Stimulated activated CD8-positive, alpha-beta memory T cell treated with anti-CD3 and anti-CD28 coated beads, Interleukin-7, amount 100 ng/mL, for 24 hours (primary cell): ENCODE data around the gene MYO1C.
"Not testable (repeated sequence)": the region's sequence is repeated elsewhere in the genome, so short reads cannot be mapped to it uniquely, and the experiment has no call there.

ENCODE experiments used
- DNase-seq: peaks from one replicate; pipeline ENCODE4 v3.0.0-alpha.2; 2020; ENCODE audit warnings: low read depth

The MYO1C gene

DNA sequence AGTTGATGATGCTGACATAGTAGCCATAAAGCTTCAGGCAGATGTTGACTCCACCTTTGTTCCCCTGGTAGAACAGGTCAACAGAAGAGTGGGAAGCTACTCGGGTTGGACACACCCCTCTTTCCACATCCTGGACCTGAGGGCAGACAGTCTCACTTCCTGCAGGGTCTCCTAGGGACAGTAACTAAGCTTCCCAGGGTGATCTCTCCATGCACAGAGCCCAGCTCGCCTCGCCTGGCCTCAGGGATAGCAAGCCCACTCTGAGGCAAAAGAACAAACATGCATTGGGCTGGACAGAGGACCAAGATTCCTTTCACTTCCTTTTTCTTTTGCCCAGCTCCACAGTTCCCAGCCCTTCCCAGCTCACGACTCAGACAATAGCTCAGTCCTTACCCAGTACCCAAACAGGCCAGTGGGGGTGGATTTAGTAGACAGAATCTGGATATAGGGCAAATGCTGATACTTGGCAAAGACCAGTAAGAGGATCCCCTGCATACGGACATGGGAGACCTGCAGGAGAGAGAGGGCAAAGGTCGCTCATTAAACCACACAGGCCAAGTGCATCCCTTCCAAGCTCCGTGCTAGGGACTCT is 16.9 kb upstream of the MYO1C start:
- no peak for DNase-seq

DNA sequence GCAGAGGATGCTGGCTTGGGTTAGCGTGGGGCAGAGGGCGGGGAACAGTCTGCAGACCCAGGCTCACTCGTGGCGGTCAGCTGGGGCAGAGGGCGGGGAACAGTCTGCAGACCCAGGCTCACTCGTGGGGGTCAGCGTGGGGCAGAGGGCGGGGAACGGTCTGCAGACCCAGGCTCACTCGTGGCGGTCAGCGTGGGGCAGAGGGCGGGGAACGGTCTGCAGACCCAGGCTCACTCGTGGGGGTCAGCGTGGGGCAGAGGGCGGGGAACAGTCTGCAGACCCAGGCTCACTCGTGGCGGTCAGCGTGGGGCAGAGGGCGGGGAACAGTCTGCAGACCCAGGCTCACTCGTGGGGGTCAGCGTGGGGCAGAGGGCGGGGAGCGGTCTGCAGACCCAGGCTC is 16.2 kb upstream of the MYO1C start:
- not testable (repeated sequence) for DNase-seq

DNA sequence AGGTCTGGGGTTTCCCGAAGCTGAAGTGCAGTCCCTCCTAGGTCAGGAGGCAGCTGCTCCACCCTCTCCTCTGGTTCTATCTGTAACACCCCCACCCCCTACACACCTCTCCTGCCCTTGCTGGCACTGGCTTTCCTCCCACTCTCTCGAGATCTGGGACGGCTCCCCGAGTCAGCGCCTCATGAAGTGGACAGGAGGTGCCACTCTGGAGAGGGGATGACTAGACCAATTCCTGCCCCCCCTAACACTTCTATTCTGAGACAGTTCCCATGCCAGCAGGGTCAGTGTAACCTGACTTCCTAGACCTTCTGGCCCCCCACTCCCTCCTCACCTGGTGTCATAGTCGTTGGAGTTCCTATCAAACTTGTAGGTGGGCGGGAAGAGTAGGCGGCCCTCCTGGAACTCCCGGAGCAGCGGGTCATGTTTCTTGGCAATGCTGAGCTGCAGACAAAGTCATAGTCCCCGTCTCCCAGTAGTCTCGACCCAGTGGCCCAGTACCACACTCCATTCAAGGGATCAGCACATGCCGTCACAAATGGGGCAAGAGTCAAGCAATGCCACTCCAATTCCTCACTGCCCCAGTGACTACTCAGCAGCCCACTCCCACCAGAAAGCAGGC is 14.3 kb upstream of the MYO1C start:
- no peak for DNase-seq

- DNase-seq: no peak
Observed at GRCh38 chr17:1505586-1505985, 13.1 kb upstream of the MYO1C start.

GRCh38 chr17:1504866-1505265 is 12.4 kb upstream of the MYO1C start:
- DNase-seq: no peak

DNA sequence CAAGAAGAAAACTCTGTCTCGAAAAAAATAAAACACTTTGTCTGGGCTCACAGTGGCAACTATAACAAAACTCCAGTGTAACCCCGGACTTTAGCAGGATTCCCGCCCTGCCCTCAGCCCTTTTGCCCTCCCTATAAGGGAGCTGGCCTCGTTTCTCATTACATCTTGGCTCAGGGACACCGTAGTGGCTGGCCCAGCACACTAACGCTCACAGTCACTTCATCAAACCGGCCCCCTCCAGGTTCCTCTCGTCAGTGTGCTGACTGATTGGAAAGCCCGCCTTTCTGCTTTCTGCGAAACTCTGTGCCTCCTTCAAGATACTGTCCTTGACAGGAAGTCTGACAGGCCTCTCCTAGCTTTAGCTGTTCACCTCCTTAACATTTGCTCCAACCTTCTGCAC is 11.2 kb upstream of the MYO1C start:
- no peak for DNase-seq

GRCh38 chr17:1498869-1499268 is 6.4 kb upstream of the MYO1C start:
- DNase-seq: no peak

DNA sequence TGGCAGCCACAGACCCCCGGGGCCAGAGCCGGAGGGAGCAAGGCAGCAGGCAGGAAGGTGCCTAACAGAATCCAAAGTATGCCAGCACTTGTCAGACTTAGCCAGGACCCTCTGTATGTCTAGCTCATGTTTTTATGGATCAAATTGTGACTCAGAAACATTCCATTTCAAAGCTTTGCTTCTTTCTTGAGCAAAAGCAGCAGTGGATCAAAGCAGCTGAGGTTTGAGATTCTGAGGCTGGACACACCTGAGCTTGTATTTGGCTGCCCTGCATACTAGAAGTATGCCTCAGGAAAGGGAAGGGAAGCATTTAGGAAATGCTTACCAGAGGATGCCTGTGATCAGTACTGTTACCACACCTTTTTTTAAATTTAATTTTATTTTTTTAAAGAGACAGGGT is 5.7 kb upstream of the MYO1C start:
- DNase-seq: no peak

DNA sequence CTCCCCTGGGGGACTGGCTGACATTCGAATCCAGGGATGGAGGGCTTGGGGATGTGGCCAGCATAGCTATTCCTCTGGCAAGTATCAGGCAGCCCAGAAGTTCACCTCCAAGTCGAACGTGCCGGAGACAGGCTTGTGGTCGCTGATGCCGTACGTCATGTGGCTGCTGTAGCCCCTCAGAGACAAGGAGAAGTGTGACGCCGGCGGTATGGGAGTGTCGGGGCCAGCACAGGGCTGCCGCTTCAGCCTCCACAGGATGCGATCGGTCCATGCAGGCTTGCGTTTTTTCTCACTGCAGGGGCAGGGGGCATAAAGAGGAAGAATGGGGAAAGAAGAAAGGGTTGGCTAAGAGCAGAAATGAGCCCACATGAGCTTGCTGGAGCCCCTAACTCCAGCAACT is 5.3 kb upstream of the MYO1C start:
- no peak for DNase-seq

DNA sequence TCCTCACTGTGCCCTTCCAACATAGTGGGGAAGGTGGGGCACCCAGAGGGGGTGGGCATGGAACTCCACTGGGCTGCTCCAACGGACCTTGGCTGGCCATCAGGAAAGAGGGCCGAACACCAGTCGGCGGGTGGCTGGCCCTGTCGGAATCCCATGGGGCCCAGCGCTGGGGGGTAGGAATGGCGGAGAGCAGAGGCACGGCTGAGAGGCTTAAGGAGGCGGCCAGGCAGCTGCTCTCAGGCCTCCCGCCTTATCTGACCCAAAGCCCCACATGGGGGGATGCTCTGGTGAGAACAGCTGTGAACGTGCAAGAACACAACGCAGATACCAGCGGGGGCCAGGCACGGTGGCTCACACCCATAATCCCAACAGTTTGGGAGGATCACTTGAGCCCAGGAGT is 4.4 kb upstream of the MYO1C start:
- DNase-seq: no peak

DNA sequence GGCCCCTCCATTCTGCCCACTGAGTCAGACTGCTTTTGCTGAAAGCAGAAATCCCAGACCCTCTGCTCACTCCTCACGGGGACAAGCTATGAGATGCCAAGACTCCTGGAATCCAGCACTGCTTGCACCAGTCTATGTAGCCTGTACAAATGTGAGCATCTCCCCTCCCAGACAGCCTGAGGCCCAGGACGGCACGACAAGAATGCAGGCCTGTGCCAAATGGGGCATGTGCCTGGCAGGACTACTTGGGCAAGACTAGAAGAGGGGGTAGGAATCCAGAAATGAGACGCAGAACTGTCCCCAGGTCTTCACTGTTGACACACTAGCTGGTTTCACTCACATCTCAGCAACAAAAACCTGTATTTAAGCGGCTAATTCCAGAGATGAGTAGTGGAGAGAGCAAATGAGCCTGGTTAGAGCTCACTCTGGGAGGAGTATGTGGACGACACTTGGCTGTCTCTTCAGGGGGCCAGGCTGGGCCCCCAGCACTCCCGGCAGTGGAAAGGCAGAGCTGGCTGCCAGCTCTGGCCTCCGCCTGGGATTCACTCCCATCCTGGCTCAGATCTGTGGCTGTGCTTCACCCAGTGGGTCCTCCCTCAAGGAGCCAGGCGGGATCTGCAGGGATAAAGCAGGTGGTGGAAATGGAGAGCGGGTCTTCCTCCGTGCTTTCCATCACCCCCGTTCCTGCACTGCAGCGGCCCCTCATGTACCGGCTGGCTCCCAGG is 2.9 kb upstream of the MYO1C start:
- DNase-seq: no peak

DNA sequence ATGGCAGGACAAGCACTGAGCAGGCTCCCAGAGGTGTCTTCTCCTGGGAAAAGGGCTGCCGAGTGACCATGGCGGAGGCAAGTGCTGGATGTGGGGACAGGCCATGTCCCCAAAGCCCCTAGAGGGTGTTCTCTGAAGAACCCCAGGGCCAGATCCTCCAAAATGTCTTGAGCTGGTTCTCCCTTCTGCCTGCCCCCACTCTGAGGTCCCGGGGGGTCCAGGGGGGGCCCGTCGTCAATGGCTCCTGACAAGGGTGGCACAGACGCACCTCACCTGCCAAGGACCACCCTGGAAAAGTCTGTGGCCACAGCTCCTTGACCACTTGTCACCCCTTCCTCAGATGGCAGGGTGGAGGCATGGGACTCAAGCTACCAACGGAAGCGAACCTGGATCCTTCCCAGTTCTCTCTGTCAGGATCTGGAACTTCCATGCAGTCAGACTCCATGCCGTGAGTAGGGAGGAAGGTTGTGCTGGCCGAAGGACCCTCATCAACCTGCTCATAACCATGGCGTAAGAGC is 2.3 kb upstream of the MYO1C start:
- DNase-seq: no peak

DNA sequence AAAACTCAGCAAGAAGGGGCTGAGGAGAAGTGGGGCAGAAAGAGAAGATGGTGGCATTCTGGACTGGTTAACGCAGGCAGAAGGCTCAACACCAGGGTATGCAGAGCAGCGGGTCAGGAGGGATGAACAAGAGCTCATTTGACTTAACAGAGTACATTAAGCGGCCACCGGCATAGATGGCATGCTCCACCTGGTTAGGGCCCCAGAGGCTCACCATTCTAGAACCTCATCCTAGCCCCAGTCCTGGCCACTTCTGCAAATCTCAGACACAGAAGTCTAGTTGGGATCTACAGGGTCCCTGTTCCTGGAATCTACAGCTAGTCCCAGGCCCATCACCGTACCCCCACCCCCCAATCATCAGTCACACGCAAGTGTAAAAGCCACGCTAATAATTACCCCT is 1.7 kb upstream of the MYO1C start:
- DNase-seq: no peak

DNA sequence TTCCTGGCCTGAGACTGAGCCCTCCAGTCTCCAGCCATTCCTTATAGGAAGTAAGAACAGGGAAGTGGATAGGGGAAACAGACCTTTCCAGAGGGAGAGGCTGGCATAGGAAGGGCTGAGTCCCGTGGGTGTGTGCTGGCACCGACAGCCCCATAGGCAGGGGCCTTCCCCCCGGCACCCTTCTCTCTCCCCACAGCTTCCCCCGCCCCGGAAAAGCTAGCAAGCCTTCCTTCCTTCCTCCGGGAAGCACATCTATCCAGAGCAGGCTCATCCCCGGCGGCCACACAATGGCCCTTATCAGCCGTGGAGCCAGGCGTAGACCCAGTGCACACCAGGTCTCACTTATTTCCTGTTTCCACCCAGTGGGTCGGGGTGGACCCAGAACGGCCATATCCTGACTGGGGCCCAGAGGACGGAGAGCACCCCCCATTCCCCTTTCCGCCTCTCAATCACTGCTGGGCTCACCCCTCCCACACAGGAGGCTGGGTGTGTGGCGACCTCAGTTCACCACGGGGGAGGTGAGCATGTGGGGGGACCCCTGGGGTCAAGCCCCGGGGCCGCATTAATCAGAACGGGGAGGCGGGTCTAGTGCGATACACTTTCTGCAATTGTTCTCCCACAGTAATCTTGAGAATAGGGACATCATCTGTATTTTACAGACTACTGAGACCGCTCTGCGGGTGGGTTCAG is 950 bp upstream of the MYO1C start:
- no peak for DNase-seq

DNA sequence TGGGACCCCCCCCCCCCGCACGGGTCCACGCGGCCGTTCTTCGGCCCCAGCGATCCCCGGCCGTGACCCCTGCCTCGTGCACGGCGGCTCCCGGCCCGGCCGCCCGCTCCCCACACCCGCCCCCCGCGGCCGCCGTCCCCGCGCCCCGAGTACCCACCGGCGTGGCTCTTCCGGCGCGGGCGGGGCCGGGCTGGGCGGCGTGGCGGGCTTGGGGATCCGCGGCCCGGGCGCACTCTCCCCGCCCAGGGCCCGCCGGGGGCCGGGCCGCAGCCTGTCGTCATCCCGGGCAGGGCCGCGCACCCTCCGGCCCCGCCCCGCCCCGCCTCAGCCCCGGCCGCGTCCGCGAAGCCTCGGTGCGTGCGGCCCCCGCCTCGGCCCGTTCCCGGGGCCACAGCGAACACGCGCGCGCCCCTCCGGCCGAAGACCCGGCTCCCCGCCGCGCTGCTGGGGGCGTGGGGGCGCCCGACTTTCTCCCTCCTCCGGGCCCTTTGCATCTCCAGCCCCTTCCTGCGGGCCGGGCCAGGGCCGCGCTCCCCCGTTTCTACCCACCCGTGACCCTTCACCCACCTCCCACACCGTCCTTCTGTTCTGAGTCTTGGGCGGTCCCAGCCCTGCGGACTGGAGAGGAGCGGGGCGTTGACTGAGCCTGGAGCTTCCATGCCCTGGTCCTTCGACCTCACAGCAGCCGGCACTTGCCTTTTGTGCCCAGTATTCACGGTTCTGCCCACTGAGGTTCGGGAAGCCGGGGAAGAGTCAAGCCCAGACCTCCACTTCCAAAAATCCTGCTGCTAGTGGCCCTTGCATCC is 840 bp downstream of the MYO1C start:
- DNase-seq: no peak

DNA sequence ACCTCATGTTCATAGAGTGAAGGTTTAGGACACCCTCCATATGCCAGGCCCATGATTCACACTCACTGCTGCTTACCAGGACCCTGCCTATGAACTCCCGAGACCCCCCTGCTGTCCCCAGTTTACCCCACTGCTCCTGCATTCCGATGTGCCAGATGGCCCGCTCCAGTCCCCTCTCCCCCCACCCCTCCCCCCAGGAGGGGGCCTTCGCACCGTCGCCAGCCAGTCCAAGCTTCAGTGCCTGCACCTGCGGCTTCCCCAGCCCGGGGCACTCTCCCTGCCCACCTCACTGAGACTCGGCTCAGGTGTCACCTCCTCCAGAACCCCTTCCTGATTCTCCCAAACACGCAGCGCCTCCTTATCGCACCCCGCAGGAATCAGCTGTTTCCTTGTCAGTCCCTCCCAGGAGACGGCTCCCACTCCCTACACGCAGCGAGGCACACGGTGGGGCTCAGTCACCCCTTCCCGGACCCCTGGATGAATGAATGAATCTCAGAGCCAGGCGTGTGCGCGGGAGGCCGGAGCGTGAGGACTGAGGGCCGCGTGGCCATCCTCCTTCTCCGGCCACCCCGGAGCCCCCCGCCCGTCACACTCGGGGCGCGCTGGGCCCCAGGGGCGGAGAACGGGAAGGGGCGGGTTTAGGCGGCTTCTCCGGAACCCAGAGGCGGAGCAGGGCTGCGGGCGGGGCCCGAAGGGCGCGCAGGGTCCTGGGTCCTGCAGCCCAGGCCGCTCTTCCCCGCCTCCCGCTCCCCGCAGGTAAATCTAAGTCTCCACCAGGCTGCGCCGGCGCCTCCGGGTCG is 1.6 kb downstream of the MYO1C start:
- peak; percentile 52 for DNase-seq

DNA sequence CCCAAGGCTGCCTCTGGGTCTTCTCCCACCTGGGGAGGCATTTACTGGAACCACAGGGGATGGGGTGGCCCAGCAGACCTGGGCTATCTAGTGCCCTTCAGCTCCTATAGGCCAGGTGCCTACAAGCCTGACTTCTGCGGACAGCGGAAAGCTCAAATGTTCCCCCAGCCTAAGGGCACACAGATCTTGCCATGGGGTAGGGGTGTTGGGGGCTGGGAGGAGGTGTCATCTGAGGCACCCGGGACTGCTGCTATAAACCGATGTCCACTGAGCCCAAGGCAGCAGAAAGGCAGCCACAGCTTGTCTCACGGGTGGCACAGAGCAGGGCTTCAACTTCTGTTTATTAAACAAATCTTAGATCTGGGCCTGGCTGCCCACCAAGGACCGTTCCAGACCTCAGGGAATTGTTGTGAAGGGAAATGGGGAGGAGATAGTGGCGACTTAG is 3.6 kb downstream of the MYO1C start:
- no peak for DNase-seq

GRCh38 chr17:1487939-1488825 is 4.3 kb downstream of the MYO1C start:
- peak; percentile 44 for DNase-seq

DNA sequence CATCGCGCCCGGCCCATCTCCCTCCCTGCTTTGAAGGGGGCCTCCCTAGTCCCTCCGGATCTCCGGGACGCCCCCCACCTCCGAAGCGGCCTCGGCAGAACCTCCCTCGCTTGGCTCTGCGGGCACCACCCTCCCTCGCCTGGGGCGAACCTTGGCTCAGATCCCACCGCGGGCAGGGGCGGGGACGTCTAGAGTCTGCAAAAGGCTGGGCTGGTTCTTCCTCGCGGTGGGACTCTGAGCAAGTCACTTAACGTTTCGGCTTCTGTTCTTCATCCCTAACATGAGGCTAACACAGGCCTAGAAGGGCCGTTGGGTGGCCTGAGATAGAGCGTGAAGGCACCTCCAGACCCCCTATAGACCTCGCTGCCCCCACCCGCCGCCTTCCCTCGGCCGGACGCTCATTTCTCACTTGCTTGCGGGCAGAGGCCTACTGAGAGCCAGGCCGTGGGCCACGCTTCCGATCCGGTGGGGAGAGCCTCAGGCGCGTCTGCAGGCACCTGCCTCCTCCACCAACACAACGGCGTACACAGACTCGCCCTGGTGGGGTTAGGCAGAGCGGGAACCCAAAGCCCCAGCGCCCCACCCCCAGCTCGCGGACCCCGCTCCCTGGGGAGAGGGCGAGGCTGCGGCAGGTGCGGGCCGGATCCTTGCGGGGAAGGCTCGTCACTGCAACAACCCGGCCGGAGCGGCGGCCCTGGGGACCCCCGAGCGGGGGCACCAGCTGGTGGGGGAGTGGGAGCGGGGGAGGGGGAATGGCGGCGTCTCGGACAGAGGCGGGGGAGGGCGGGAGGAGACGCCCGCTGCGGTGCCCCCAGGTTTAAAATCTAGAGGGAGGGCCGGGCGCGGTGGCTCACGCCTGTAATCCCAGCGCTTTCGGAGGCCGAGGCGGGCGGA is 5.4 kb downstream of the MYO1C start:
- DNase-seq: peak; percentile 37
